ENCODE results near the gene MAN1A1.

The MAN1A1 gene

GRCh38 chr6:119345114-119345513, 4.4 kb downstream of the MAN1A1 start:
- no peak for DNase-seq

- DNase-seq = no peak
Measured at GRCh38 chr6:119344306-119344705, 5.3 kb downstream of the MAN1A1 start.

- DNase-seq = no peak
Measured at GRCh38 chr6:119343573-119344146, 5.9 kb downstream of the MAN1A1 start.

GRCh38 chr6:119343167-119343566, 6.4 kb downstream of the MAN1A1 start:
- DNase-seq = no peak

- DNase-seq = no peak
Measured at GRCh38 chr6:119342430-119342829, 7.1 kb downstream of the MAN1A1 start.

- no peak for DNase-seq
Measured at GRCh38 chr6:119340796-119341487, 8.6 kb downstream of the MAN1A1 start.

GRCh38 chr6:119339941-119340456, 9.6 kb downstream of the MAN1A1 start:
- DNase-seq = peak; percentile 29

- DNase-seq = no peak
Measured at GRCh38 chr6:119337762-119338161, 11.8 kb downstream of the MAN1A1 start.

- DNase-seq = no peak
Measured at GRCh38 chr6:119337252-119337651, 12.3 kb downstream of the MAN1A1 start.

- DNase-seq = no peak
Measured at GRCh38 chr6:119334535-119335264, 14.9 kb downstream of the MAN1A1 start.

- DNase-seq = no peak
Measured at GRCh38 chr6:119333707-119334295, 15.8 kb downstream of the MAN1A1 start.

- no peak for DNase-seq
Measured at GRCh38 chr6:119333063-119333609, 16.4 kb downstream of the MAN1A1 start.

- DNase-seq = no peak
Measured at GRCh38 chr6:119331663-119332286, 17.8 kb downstream of the MAN1A1 start.

GRCh38 chr6:119330520-119331113, 18.9 kb downstream of the MAN1A1 start:
- DNase-seq = no peak

GRCh38 chr6:119329794-119330180, 19.8 kb downstream of the MAN1A1 start:
- no peak for DNase-seq

- no peak for DNase-seq
Measured at GRCh38 chr6:119328892-119329793, 20.4 kb downstream of the MAN1A1 start.

GRCh38 chr6:119328254-119328653, 21.3 kb downstream of the MAN1A1 start:
- DNase-seq = no peak

- DNase-seq = no peak
Measured at GRCh38 chr6:119327810-119328209, 21.8 kb downstream of the MAN1A1 start.

GRCh38 chr6:119326291-119327005, 23.1 kb downstream of the MAN1A1 start:
- DNase-seq = no peak

- no peak for DNase-seq
Measured at GRCh38 chr6:119325559-119326265, 23.8 kb downstream of the MAN1A1 start.

Measured in CD4-positive, alpha-beta T cell treated with Interferon gamma for 1 hour (primary cell).